Stimulated activated CD4-positive, alpha-beta T cell treated with anti-CD3 and anti-CD28 coated beads, Interleukin-15, amount 100 ng/mL, for 24 hours (primary cell): ENCODE measurements around the gene FUT4.
"Not testable (repeated sequence)": the region's sequence is repeated elsewhere in the genome, so short reads cannot be mapped to it uniquely, and the experiment has no call there.

Source experiments
- DNase-seq: peaks from one replicate; pipeline ENCODE4 v3.0.0-alpha.2; 2020

Gene FUT4, protein sequence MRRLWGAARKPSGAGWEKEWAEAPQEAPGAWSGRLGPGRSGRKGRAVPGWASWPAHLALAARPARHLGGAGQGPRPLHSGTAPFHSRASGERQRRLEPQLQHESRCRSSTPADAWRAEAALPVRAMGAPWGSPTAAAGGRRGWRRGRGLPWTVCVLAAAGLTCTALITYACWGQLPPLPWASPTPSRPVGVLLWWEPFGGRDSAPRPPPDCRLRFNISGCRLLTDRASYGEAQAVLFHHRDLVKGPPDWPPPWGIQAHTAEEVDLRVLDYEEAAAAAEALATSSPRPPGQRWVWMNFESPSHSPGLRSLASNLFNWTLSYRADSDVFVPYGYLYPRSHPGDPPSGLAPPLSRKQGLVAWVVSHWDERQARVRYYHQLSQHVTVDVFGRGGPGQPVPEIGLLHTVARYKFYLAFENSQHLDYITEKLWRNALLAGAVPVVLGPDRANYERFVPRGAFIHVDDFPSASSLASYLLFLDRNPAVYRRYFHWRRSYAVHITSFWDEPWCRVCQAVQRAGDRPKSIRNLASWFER

DNA sequence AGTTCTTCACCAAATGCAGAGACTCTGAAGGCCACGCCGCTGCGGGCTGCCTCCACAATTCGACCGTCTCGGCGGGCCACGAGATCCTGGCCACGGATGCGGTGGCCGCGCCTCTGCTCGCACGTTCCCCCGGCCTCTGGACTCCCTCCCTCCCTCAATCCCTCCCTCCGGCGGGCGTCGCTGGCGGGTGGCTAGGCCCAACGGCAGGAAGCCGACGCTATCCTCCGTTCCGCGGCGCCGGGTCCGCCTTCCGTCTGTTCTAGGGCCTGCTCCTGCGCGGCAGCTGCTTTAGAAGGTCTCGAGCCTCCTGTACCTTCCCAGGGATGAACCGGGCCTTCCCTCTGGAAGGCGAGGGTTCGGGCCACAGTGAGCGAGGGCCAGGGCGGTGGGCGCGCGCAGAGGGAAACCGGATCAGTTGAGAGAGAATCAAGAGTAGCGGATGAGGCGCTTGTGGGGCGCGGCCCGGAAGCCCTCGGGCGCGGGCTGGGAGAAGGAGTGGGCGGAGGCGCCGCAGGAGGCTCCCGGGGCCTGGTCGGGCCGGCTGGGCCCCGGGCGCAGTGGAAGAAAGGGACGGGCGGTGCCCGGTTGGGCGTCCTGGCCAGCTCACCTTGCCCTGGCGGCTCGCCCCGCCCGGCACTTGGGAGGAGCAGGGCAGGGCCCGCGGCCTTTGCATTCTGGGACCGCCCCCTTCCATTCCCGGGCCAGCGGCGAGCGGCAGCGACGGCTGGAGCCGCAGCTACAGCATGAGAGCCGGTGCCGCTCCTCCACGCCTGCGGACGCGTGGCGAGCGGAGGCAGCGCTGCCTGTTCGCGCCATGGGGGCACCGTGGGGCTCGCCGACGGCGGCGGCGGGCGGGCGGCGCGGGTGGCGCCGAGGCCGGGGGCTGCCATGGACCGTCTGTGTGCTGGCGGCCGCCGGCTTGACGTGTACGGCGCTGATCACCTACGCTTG lies at the start of gene FUT4:
Gene FUT4, plus strand, starts transcription at position 227 of the 951 bp plus-strand sequence. Its CDS starts 213 bp downstream, at position 440.
- DNase-seq: peak; percentile 87

GRCh38 chr11:94494126-94494680 lies 49.5 kb upstream of the FUT4 start:
- DNase-seq: no peak

- no peak for DNase-seq
Observed at GRCh38 chr11:94500181-94500580, 43.5 kb upstream of the FUT4 start.

DNA sequence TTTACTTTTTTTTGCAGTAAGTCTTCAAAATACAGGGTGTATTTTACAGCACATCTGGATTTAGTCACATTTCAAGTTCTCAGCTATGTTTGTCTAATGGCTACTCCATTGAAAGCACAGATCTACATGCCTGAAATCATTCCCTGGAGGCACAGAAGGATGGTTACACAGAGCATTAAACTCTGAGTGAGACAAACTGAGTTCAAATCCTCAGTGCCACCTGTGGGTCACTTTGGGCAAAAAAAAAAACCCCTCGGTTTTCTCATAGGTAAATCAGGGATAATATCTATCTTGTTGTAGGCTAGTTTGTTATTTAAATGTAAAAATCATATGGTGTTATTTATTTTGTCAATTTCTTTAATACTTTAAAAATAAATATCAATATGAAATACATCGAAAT lies 42.2 kb upstream of the FUT4 start:
- DNase-seq: no peak

GRCh38 chr11:94504689-94505293 lies 38.9 kb upstream of the FUT4 start:
- no peak for DNase-seq

DNA sequence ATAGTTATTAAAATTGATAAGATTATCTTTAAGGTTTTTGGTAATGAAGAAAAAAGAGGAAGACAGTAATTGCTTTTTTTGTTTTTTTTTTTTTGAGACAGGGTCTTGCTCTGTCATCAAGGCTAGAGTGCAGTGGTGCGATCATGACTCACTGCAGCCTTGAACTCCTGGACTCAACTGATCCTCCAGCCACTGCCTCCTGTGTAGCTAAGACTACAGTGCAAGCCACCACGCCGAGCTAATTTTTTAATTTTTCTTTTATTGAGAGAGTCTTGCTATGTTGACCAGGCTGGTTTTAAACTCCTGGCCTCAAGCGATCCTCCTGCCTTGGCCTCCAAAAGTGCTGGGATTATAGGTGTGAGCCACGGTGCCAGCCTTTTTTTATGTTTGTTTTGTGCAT lies 37.2 kb upstream of the FUT4 start:
- DNase-seq: not testable (repeated sequence)

GRCh38 chr11:94507485-94507884 lies 36.2 kb upstream of the FUT4 start:
- no peak for DNase-seq

- peak; percentile 69 for DNase-seq
Observed at GRCh38 chr11:94511932-94512781, 31.6 kb upstream of the FUT4 start, which contains the start of gene C11orf97. C11orf97 (plus strand) TSS chr11:94512461; CDS start chr11:94512529, 68 bp downstream.

GRCh38 chr11:94513091-94513490 lies 30.6 kb upstream of the FUT4 start:
- DNase-seq: no peak

- no peak for DNase-seq
Observed at GRCh38 chr11:94515398-94515797, 28.3 kb upstream of the FUT4 start.

GRCh38 chr11:94516725-94517124 lies 27.0 kb upstream of the FUT4 start:
- DNase-seq: no peak

DNA sequence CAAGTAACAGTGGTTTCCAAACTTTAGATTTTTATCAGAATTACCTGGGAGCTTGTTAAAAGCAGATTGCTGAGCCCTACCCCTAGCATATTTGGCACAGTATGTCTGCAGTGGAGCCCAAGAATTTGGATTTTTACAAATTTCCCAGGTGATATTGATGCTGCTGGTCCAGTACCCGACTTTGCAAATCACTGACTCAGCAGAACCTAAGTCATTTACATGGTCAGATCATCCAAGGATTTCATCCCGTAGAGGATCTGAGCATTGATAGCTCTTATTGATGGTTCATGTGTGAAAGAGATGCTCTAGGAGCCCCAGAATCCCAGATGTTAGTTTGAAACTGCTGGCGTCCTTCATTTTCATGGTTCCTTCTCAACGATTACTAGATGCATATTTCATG lies 25.4 kb upstream of the FUT4 start:
- DNase-seq: no peak

DNA sequence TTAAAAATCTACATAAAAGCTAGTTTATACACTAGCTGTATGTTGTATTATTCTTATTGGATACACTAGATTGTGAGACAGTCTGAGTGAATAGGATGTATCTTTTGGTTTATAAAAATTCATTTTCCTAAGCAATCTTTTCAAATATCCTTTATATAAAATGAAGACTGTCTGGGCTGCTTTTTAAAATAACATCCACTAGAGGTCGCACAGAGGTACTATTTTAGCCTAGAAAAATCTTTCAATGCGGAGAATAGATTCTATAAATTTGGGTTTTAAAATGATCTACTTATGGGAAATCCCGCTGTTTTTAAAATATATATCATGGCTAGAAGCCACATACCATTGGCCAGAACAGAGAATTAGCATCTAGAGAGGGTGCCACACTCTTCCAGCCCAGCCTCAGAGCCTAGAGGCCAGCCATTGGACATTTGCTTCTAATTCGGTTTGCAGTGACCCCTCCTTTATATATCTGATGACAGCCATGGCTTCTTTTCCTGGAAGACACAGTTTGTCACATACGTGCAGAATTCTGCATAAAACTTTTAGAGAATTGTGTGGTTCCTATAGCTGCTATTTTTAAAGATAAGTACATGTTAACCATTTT lies 24.1 kb upstream of the FUT4 start:
- no peak for DNase-seq

DNA sequence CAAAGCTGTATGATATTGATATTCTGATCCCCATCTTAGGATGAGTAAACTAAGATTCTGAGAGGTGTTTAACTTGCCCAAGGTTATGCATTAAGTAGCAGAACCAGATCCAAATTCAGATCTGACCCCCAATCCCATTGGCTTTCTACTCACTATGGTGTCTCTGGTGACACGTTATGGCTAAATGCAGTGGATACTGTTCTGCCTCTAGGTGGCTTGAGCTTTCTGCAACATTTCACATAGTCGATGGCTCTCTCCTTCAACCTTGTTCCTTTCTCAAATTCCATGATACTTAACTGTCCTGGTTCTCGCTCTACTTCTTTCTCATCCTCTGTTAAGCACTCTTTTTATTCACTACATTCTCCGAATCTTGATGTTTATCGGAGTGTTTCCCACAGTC lies 22.0 kb upstream of the FUT4 start:
- DNase-seq: no peak

GRCh38 chr11:94524341-94524740 lies 19.4 kb upstream of the FUT4 start:
- no peak for DNase-seq

GRCh38 chr11:94525546-94526324 lies 18.0 kb upstream of the FUT4 start:
- DNase-seq: no peak

- DNase-seq: no peak
Observed at GRCh38 chr11:94526645-94527438, 16.9 kb upstream of the FUT4 start.

DNA sequence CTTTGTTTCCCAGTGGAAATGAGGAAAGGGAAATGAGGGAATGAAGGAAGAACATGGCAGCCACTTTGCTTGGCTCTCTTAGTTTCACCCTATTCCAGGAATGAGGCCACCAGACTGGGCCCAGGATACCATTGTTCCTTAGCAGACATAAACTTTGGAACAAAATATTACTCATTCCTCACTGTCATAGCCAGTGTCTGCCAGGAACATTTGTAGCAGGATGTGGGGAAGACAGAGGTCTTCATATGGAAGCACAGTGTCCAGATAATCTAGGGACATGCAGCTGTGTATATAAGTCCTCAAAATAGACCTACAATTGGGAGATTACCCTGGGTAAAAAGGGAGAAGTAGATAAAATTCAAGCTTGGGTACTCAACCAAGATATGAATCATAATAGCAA lies 15.2 kb upstream of the FUT4 start:
- no peak for DNase-seq

GRCh38 chr11:94532211-94532610 lies 11.5 kb upstream of the FUT4 start:
- DNase-seq: no peak

- DNase-seq: no peak
Observed at GRCh38 chr11:94533206-94533605, 10.5 kb upstream of the FUT4 start.
